Endothelial cell of umbilical vein (primary cell): ENCODE data around the gene DPP6. TPM values are rescaled to one million over a fixed set of nuclear protein-coding genes. Genes with fewer than 3 reads are reported as not detected.

Experiments used
- BruUV-seq: library from RNA; stranded (reverse); fragments of 400-500 nt; replicated peaks from 2 replicates; lab custom pipeline; 2021; lab: Mats Ljungman, UMichigan
- CTCF ChIA-PET: fragments of 300-600, 350-600 bp; sonication (Branson Sonifier 250); formaldehyde crosslinking; loops from one replicate; lab custom pipeline; 2021; ENCODE audit warnings: antibody characterized with exemption, inconsistent platforms; lab: Charles Lee
- POLR2A ChIA-PET: fragments of 300-600, 350-600 bp; sonication (Branson Sonifier 250); formaldehyde crosslinking; loops from one replicate; lab custom pipeline; 2021; ENCODE audit warnings: antibody characterized with exemption, inconsistent platforms; lab: Charles Lee
- DNase-seq: peaks from one replicate; pipeline ENCODE4 v3.0.0-alpha.2; 2011; ENCODE audit warnings: low read depth, low spot score
- FAIRE-seq: peaks from 2 replicates; lab custom pipeline; 2011; peaks lifted over from hg19 to GRCh38; lab: Jason Lieb, UNC
- H2AFZ ChIP-seq: 2 replicates; pipeline ENCODE4 v1.6.0; 2012; ENCODE audit warnings: low read depth, low read length, control low read depth, inconsistent platforms
- H3K27ac ChIP-seq: 2 replicates; pipeline ENCODE4 v1.5.1; 2011; ENCODE audit warnings: low read depth, mild to moderate bottlenecking, control low read depth, low read length, moderate library complexity; ENCODE audit not compliant: insufficient read depth
- H3K27me3 ChIP-seq, 2 experiments: 2 replicates each; pipeline versions ENCODE4 v1.6.0 to v1.6.1; 2011; ENCODE audit warnings: low read length in 2 of 2, mixed read lengths in 1 of 2; ENCODE audit not compliant: control insufficient read depth in 2 of 2, insufficient read depth in 2 of 2
- H3K36me3 ChIP-seq, 2 experiments: 2 replicates in 1 of 2; 3 replicates in 1 of 2; pipeline ENCODE4 v1.5.1; 2011; ENCODE audit warnings: low read length in 2 of 2, mild to moderate bottlenecking in 1 of 2, moderate library complexity in 1 of 2; ENCODE audit not compliant: control insufficient read depth in 2 of 2, insufficient read depth in 2 of 2; ENCODE audit errors: extremely low read depth in 1 of 2
- H3K4me1 ChIP-seq: 3 replicates; pipeline ENCODE4 v1.5.1; 2011; ENCODE audit warnings: mild to moderate bottlenecking, low read length; ENCODE audit not compliant: control insufficient read depth, insufficient read depth; ENCODE audit errors: extremely low read depth
- H3K4me2 ChIP-seq: 2 replicates; pipeline ENCODE4 v1.6.1; 2011; ENCODE audit warnings: low read length, control low read depth, mixed read lengths; ENCODE audit not compliant: insufficient read depth
- H3K4me3 ChIP-seq, 3 experiments: fragments of 200-600 bp in 1 of 3; sonication (generic), shearing (Covaris generic) in 1 of 3; replicated peaks in 1 of 3; 2 replicates each; pipeline ENCODE4 v1.5.1; 2011 to 2016; ENCODE audit warnings: control low read depth in 3 of 3, low read length in 3 of 3, mild to moderate bottlenecking in 2 of 3, inconsistent platforms in 1 of 3, low read depth in 1 of 3, moderate library complexity in 1 of 3; ENCODE audit not compliant: insufficient read depth in 1 of 3
- H3K79me2 ChIP-seq: 2 replicates; pipeline ENCODE4 v1.6.0; 2012; ENCODE audit warnings: low read length, inconsistent platforms; ENCODE audit not compliant: control insufficient read depth, insufficient read depth
- H3K9ac ChIP-seq: replicated peaks from 2 replicates; pipeline ENCODE3; 2011; ENCODE audit warnings: low read length, control low read depth; ENCODE audit not compliant: insufficient read depth; ENCODE audit errors: extremely low read depth
- H3K9me1 ChIP-seq: replicated peaks from 3 replicates; pipeline ENCODE4 v1.6.0; 2011; ENCODE audit warnings: mild to moderate bottlenecking, low read length; ENCODE audit not compliant: control insufficient read depth, insufficient read depth; ENCODE audit errors: extremely low read depth
- H3K9me3 ChIP-seq: replicated peaks from 2 replicates; pipeline ENCODE4 v1.5.1; 2012; ENCODE audit warnings: low read length, inconsistent platforms; ENCODE audit not compliant: control insufficient read depth, insufficient read depth
- H4K20me1 ChIP-seq: replicated peaks from 2 replicates; pipeline ENCODE3; 2011; ENCODE audit warnings: mild to moderate bottlenecking, low read length; ENCODE audit not compliant: control insufficient read depth, insufficient read depth; ENCODE audit errors: extremely low read depth
- EZH2 ChIP-seq: IDR thresholded peaks from 2 replicates; pipeline ENCODE4 v1.6.1; 2012; ENCODE audit warnings: borderline replicate concordance, low read depth, mild to moderate bottlenecking, moderate library complexity, low read length, inconsistent platforms; ENCODE audit not compliant: severe bottlenecking
- FOS ChIP-seq: IDR thresholded peaks from 2 replicates; pipeline ENCODE4 v1.6.1; 2011; ENCODE audit warnings: mild to moderate bottlenecking, low read length, moderate library complexity, borderline replicate concordance; ENCODE audit not compliant: insufficient read depth
- MAX ChIP-seq: IDR thresholded peaks from 2 replicates; pipeline ENCODE4 v1.6.1; 2011; ENCODE audit not compliant: insufficient read depth, insufficient read length
- dilution Hi-C: fragments of 300-500 bp; cut with MboI; formaldehyde crosslinking; loops from one replicate; pipeline ENCODE4 v1.15.0; 2019; ENCODE audit warnings: low sequenced_read_pairs; ENCODE audit not compliant: extremely low pct_ligation_motif_present
- intact Hi-C: fragments of 100-400 bp; cut with micrococcal nuclease; formaldehyde crosslinking; loops from one replicate; pipeline ENCODE4 v1.10.0; 2022
- polyA plus RNA-seq, 4 experiments: library from polyadenylated mRNA; depleted of rRNA in 3 of 4; stranded (reverse) in 3 of 4; unstranded in 1 of 4; fragments of >200 nt; gene quantifications; 2 replicates each; pipeline versions ENCODE4 v1.2.1 to v1.2.3, GENCODE V29; 2011 to 2012; ENCODE audit warnings: missing spikeins in 1 of 4
- total RNA-seq: library from RNA; stranded (reverse); gene quantifications from 2 replicates; pipeline ENCODE4 v1.2.3, GENCODE V29; 2021
- TF ChIP-seq, protein P1 (sequence below), 2 donors: IDR thresholded peaks; 1 replicate in 1 of 2; 2 replicates in 1 of 2; pipeline ENCODE4 v1.5.1; 2011; ENCODE audit warnings: low read length in 2 of 2, mild to moderate bottlenecking in 2 of 2, moderate library complexity in 2 of 2, control low read depth in 1 of 2, inconsistent platforms in 1 of 2, low read depth in 1 of 2; ENCODE audit not compliant: insufficient read depth in 1 of 2; ENCODE audit errors: extremely low read depth in 1 of 2

DPP6 gene
- total and polyA plus RNA-seq, 2 donors (not counting 3 experiments of a cell fraction or from before 2014, with no cell fraction given) = not detected

DNA sequence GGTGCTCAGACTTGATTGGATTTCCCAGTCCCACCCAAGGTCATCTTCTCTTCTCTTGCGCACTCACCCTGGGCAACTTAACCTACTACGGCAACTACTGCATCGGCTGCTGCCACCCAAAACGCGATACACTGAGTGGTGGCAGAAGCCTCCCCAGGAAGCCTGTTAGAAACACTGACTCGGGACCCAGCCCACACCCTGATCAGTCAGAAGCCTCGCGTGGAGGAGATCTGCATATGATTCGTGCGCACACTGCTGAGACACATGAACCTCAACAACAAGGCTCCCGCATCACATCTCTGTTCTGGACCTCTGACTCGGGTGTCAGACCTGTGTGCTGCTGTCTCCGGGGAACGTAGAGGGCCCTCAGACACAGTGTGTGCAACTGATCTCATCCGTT, 531.3 kb downstream of the DPP6 start:
- H3K79me2 ChIP-seq = no peaks in the 10 kb centered on the region
- FAIRE-seq (no peak), DNase-seq (no peak)
- H3K4me2 ChIP-seq = no peak overlapping the region
- H3K9me1 ChIP-seq = no peaks in the 10 kb centered on the region
- TF ChIP-seq EZH2 (no peak), MAX (no peak), FOS (no peak)
- TF ChIP-seq, protein P1, sequence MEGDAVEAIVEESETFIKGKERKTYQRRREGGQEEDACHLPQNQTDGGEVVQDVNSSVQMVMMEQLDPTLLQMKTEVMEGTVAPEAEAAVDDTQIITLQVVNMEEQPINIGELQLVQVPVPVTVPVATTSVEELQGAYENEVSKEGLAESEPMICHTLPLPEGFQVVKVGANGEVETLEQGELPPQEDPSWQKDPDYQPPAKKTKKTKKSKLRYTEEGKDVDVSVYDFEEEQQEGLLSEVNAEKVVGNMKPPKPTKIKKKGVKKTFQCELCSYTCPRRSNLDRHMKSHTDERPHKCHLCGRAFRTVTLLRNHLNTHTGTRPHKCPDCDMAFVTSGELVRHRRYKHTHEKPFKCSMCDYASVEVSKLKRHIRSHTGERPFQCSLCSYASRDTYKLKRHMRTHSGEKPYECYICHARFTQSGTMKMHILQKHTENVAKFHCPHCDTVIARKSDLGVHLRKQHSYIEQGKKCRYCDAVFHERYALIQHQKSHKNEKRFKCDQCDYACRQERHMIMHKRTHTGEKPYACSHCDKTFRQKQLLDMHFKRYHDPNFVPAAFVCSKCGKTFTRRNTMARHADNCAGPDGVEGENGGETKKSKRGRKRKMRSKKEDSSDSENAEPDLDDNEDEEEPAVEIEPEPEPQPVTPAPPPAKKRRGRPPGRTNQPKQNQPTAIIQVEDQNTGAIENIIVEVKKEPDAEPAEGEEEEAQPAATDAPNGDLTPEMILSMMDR (IDR thresholded peaks at IDR 0.05; ENCODE audit: extremely low read depth in 1 of 2, insufficient read depth in 1 of 2, low read depth in 1 of 2, low read length in 2 of 2) = no peak
- BruUV-seq = no TSS peak
- POLR2A ChIA-PET = no interaction called here
- intact Hi-C loops (no loop called here), dilution Hi-C loops (no loop called here)
- H2AFZ ChIP-seq = no peak overlapping the region
- CTCF ChIA-PET = no interaction called here
- H4K20me1 ChIP-seq = no peaks in the 10 kb centered on the region
- H3K36me3 ChIP-seq = no peaks in the 10 kb centered on the region
- peaks cover 8% of the 10 kb centered on the region for H3K9me3 ChIP-seq
- H3K27me3 ChIP-seq = no peaks in the 10 kb centered on the region
- no peaks in the 10 kb centered on the region for H3K4me1 ChIP-seq
- H3K27ac ChIP-seq = no peak overlapping the region
- no peak overlapping the region for H3K9ac ChIP-seq
- H3K4me3 ChIP-seq = no peak overlapping the region
